Naive thymus-derived CD4-positive, alpha-beta T cell (primary cell): ENCODE measurements around the gene ABCA2. TPM values are rescaled to one million over a fixed set of nuclear protein-coding genes. Genes with fewer than 3 reads are reported as not detected.

Experiments used
- ATAC-seq: fragments of 150-1000 bp; cut with Tn5 transposase; 2 replicates; pipeline ENCODE4 v1.10.0; 2021; ENCODE audit warnings: mild to moderate bottlenecking, moderate library complexity
- CTCF ChIA-PET: fragments of 350-600 bp; sonication (Branson Sonifier 250); formaldehyde crosslinking; loops from one replicate; lab custom pipeline; 2021; ENCODE audit warnings: antibody characterized with exemption; lab: Charles Lee
- POLR2A ChIA-PET: fragments of 350-600 bp; sonication (Branson Sonifier 250); formaldehyde crosslinking; loops from one replicate; lab custom pipeline; 2021; ENCODE audit warnings: antibody characterized with exemption, inconsistent platforms; lab: Charles Lee
- DNase-seq, 9 donors: peaks; one replicate each; pipeline versions ENCODE4 v3.0.0 to v3.0.0-alpha.2; 2020 to 2022; ENCODE audit warnings: mixed read lengths in 1 of 9
- H3K27ac ChIP-seq: one replicate; pipeline ENCODE4 v1.7.0; 2013; ENCODE audit warnings: mild to moderate bottlenecking, low read depth, low read length, moderate library complexity
- H3K27me3 ChIP-seq, 2 donors: one replicate each; pipeline ENCODE4 v1.7.0; 2013; ENCODE audit warnings: low read length in 2 of 2, mild to moderate bottlenecking in 2 of 2, moderate library complexity in 2 of 2; ENCODE audit not compliant: control insufficient read depth in 2 of 2, insufficient read depth in 2 of 2
- H3K36me3 ChIP-seq, 3 experiments: 1 replicate in 2 of 3; 2 replicates in 1 of 3; pipeline ENCODE4 v1.7.0; 2013; ENCODE audit warnings: low read length in 3 of 3, mild to moderate bottlenecking in 3 of 3, moderate library complexity in 1 of 3; ENCODE audit not compliant: insufficient read depth in 3 of 3, control insufficient read depth in 2 of 3
- H3K4me1 ChIP-seq, 2 donors: one replicate each; pipeline ENCODE4 v1.7.0; 2013; ENCODE audit warnings: low read length in 2 of 2, mild to moderate bottlenecking in 2 of 2, moderate library complexity in 1 of 2; ENCODE audit not compliant: control insufficient read depth in 2 of 2, insufficient read depth in 2 of 2
- H3K4me3 ChIP-seq: 2 replicates; pipeline ENCODE4 v1.7.0; 2013; ENCODE audit warnings: mild to moderate bottlenecking, low read length
- H3K9me3 ChIP-seq, 3 experiments: 1 replicate in 2 of 3; 2 replicates in 1 of 3; pipeline ENCODE4 v1.7.0; 2013; ENCODE audit warnings: low read length in 3 of 3; ENCODE audit not compliant: control insufficient read depth in 2 of 3
- H3K27ac Mint-ChIP-seq, 9 donors: one replicate each; pipeline ENCODE4 v1.8.0; 2020 to 2022; ENCODE audit warnings: mixed read lengths in 9 of 9, mild to moderate bottlenecking in 8 of 9, moderate library complexity in 5 of 9, inconsistent platforms in 2 of 9
- H3K27me3 Mint-ChIP-seq, 5 donors: one replicate each; pipeline ENCODE4 v1.8.0; 2021 to 2022; ENCODE audit warnings: mixed read lengths in 5 of 5, mild to moderate bottlenecking in 1 of 5
- H3K36me3 Mint-ChIP-seq, 5 donors: one replicate each; pipeline ENCODE4 v1.8.0; 2020 to 2022; ENCODE audit warnings: mixed read lengths in 5 of 5, mild to moderate bottlenecking in 3 of 5, inconsistent platforms in 1 of 5
- H3K4me1 Mint-ChIP-seq, 7 donors: one replicate each; pipeline ENCODE4 v1.8.0; 2020 to 2022; ENCODE audit warnings: mixed read lengths in 7 of 7, mild to moderate bottlenecking in 3 of 7, inconsistent platforms in 1 of 7
- H3K4me3 Mint-ChIP-seq, 10 donors: one replicate each; pipeline ENCODE4 v1.8.0; 2020 to 2022; ENCODE audit warnings: mild to moderate bottlenecking in 10 of 10, mixed read lengths in 10 of 10, moderate library complexity in 6 of 10, inconsistent platforms in 2 of 10
- H3K9me3 Mint-ChIP-seq, 11 donors: one replicate each; pipeline ENCODE4 v1.8.0; 2020 to 2022; ENCODE audit warnings: mixed read lengths in 11 of 11, mild to moderate bottlenecking in 4 of 11, inconsistent platforms in 1 of 11, moderate library complexity in 1 of 11
- intact Hi-C, 2 donors: fragments of 100-400 bp; cut with micrococcal nuclease; formaldehyde crosslinking; loops; one replicate each; pipeline ENCODE4 v1.15.1; 2023
- polyA plus RNA-seq, 2 donors: library from polyadenylated mRNA; unstranded; fragments of 300-500 nt; fragmentation: Illumina TruSeq; gene quantifications; one replicate each; pipeline ENCODE4 v1.2.3, GENCODE V29; 2021
- total RNA-seq, 6 experiments: library from RNA in 5 of 6; stranded (reverse) in 5 of 6; gene quantifications; 1 replicate in 5 of 6; 2 replicates in 1 of 6; pipeline ENCODE4 v1.2.3 and lab custom pipeline; 2021 to 2026

Gene ABCA2
- total and polyA plus RNA-seq, 7 experiments from 2014 or later: 1.8 to 112 (median 25.1) TPM

DNA sequence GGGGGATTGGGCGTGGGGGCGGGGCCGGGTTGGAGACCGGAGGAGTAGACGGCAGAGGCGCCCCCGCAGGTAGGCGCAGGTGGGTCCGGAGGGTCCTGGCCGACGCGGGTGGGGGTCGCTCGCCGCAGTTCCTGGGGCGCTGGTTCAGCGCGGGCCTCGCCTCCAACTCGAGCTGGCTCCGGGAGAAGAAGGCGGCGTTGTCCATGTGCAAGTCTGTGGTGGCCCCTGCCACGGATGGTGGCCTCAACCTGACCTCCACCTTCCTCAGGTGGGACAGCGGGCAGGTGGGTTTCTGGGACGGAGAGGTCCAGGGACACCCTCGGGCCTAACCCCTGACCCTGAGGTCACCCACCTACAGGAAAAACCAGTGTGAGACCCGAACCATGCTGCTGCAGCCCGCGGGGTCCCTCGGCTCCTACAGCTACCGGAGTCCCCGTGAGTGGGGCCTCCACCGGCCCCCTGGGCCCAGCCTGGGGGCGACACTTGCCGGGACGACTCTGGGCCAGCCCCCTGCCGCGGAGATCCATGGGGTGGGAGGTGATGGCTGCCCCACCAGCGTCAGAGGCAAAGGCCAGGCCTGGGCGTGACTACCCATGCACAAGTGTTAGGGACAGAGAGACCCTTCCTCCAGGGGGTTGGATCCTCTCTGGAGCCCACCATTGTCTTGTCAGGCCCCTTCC lies 49.0 kb downstream of the ABCA2 start:
- peaks cover 0 to 23% (median 8%) of the 10 kb centered on the region in 7 donors for H3K4me1 Mint-ChIP-seq
- H3K27ac Mint-ChIP-seq: no peak overlapping the region
- H3K36me3 Mint-ChIP-seq: peaks cover 0 to 3% (median 3%) of the 10 kb centered on the region in 5 donors
- peaks cover 13 to 21% of the 10 kb centered on the region in 2 donors for H3K4me1 ChIP-seq
- intact Hi-C loops: loop anchor here (1.0 kb wide), 4 partner anchors 13 to 189 kb away; partner anchors contain the start of gene PAXX (in 2 of the 2)
- no peaks in the 10 kb centered on the region for H3K36me3 ChIP-seq
- no peak overlapping the region for H3K27ac ChIP-seq
- no peak for ATAC-seq
- peak overlapping the region in 1 of 10 donors; percentile 18 for H3K4me3 Mint-ChIP-seq
- no peak for DNase-seq
- CTCF ChIA-PET: no interaction called here
- no peak overlapping the region for H3K4me3 ChIP-seq
- no peaks in the 10 kb centered on the region for H3K9me3 Mint-ChIP-seq
- H3K27me3 ChIP-seq: peaks cover 0 to 6% of the 10 kb centered on the region in 2 donors
- POLR2A ChIA-PET: interaction anchor here (1.1 kb wide), 1 partner anchor 31 kb away, joined by 3 read pairs; no protein-coding TSS in a partner anchor
- peaks cover 4 to 13% (median 8%) of the 10 kb centered on the region in 5 donors for H3K27me3 Mint-ChIP-seq
- no peaks in the 10 kb centered on the region for H3K9me3 ChIP-seq

DNA sequence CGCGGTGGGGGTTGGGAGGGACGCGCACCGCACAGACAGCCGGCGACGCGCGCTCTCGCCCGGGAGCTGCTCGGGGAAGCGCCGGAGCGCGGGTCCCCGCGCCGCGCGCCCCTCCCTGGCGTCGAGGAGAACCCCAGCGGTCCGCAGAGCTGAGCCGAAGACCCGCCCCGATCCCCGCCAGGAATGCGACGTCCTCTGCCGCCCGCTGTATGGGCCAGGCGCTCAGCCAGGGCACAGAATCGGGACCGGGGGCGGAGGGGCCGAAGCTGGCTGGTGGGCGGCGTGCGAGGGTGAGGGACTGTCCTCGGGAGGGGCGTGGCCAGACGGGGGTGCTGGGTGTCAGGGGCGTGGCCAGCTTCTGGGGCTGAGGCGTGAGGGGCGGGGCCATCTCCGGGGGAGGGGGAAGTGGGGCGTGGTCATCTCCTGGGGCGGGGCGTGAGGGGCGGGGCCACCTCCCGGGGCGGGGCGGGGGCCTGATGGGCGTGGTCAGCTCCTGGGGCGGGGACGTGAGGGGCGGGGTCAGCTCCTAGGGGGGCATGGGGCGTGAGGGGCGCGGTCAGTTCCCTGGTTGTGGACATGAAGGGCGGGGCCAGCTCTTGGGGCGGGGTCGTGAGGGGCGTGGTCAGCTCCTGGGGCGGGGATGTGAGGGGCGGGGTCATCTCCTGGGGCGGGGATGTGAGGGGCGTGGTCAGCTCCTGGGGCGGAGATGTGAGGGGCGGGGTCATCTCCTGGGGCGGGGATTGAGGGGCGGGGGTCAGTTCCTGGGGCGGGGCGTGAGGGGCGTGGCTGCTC lies 49.8 kb downstream of the ABCA2 start:
- no peaks in the 10 kb centered on the region for H3K36me3 Mint-ChIP-seq
- peaks cover 0 to 19% (median 7%) of the 10 kb centered on the region in 7 donors for H3K4me1 Mint-ChIP-seq
- intact Hi-C loops: loop anchor here (1.0 kb wide), 4 partner anchors 14 to 188 kb away; partner anchors contain the start of gene PAXX (in 2 of the 2)
- DNase-seq (peak; percentile 40 to 82 (median 51)), ATAC-seq (peak; percentile 87)
- H3K9me3 Mint-ChIP-seq: no peaks in the 10 kb centered on the region
- peaks cover 0 to 9% (median 3%) of the 10 kb centered on the region in 5 donors for H3K27me3 Mint-ChIP-seq
- ChIA-PET CTCF (no interaction called here), POLR2A (interaction anchor here (1.1 kb wide), 1 partner anchor 30 kb away, joined by 3 read pairs; no protein-coding TSS in a partner anchor)
- H3K4me1 ChIP-seq: peaks cover 13 to 23% of the 10 kb centered on the region in 2 donors
- H3K27ac ChIP-seq: no peak overlapping the region
- peak overlapping the region in 3 of 10 donors; percentile 12 to 37 (median 23) for H3K4me3 Mint-ChIP-seq
- H3K27me3 ChIP-seq: peaks cover 0 to under 1% of the 10 kb centered on the region in 2 donors
- no peaks in the 10 kb centered on the region for H3K36me3 ChIP-seq
- no peak overlapping the region for H3K27ac Mint-ChIP-seq
- no peak overlapping the region for H3K4me3 ChIP-seq
- H3K9me3 ChIP-seq: no peaks in the 10 kb centered on the region

DNA sequence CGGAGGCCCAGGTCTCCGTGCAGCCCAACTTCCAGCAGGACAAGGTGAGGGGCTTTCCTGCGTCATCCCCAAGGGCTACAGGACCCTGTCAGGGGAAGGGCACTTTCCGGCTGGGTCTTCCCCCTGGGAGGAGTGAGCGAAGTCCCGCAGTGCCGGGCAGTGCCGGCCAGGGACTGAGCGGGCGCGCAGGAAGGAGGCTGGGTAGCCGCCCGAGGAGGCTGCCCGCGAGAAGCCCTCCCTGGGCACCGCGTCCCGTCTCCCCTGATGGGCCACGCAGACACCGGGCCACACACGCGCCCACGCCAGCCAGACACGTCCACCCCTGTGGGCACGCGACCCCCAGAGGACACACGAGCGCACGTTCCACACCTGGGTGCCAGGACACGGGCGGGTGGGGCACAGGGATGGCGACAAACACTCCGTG lies 50.4 kb downstream of the ABCA2 start:
- H3K4me1 ChIP-seq: peaks cover 13 to 23% of the 10 kb centered on the region in 2 donors
- H3K4me3 Mint-ChIP-seq: peak overlapping the region in 2 of 10 donors; percentile 41 to 42
- H3K27ac ChIP-seq: no peak overlapping the region

DNA sequence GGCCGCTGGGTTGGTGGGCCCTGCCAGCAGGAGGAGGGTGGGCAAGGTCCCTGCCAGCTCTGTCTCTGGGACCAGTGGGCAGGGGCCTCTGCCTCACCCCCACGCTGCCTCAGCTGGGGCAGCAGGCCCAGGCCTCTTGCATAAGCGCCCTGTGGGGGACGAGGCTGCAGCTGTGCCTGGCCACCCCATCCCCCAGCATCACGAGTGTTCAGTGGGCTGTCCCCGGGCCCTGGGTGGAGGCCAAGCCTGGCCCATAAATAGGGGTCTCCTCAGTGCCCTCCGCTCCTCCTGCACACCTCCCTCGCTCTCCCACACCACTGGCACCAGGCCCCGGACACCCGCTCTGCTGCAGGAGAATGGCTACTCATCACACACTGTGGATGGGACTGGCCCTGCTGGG lies 50.8 kb downstream of the ABCA2 start, which contains the start of gene PTGDS:
TSS of gene PTGDS (plus strand) at position 282 of the 400 bp plus-strand sequence. CDS start at position 357, 75 bp downstream.
- Mint-ChIP-seq H3K9me3 (no peaks in the 10 kb centered on the region), H3K4me3 (peak within 1 kb of the TSS in 4 of 10 donors; percentile 23 to 42 (median 40)), H3K4me1 (peaks cover 0 to 19% (median 7%) of the 10 kb centered on the region in 7 donors), H3K27me3 (peaks cover 0 to 5% (median 3%) of the 10 kb centered on the region in 5 donors), H3K27ac (peak within 1 kb of the TSS in 1 of 9 donors; percentile 33), H3K36me3 (no peaks in the 10 kb centered on the region)
- Histone ChIP-seq H3K4me1 (peaks cover 13 to 23% of the 10 kb centered on the region in 2 donors), H3K27me3 (no peaks in the 10 kb centered on the region), H3K27ac (no peak within 1 kb of the TSS), H3K9me3 (no peaks in the 10 kb centered on the region), H3K4me3 (no peak within 1 kb of the TSS), H3K36me3 (no peaks in the 10 kb centered on the region)
- DNase-seq: no peak
- POLR2A ChIA-PET: interaction anchor here (0.9 kb wide), 1 partner anchor 153 kb away, joined by 3 read pairs; no protein-coding TSS in a partner anchor
- intact Hi-C loops: no loop called here
- CTCF ChIA-PET: no interaction called here
- ATAC-seq: no peak

More for the DNA sequence above, 50.4 kb downstream of the ABCA2 start:
- Mint-ChIP-seq H3K9me3 (no peaks in the 10 kb centered on the region), H3K4me1 (peaks cover 0 to 19% (median 7%) of the 10 kb centered on the region in 7 donors), H3K27ac (peak overlapping the region in 1 of 9 donors; percentile 33), H3K36me3 (no peaks in the 10 kb centered on the region), H3K27me3 (peaks cover 0 to 5% (median 3%) of the 10 kb centered on the region in 5 donors)
- Histone ChIP-seq H3K4me3 (no peak overlapping the region), H3K36me3 (no peaks in the 10 kb centered on the region), H3K27me3 (no peaks in the 10 kb centered on the region), H3K9me3 (no peaks in the 10 kb centered on the region)
- ATAC-seq (no peak), DNase-seq (no peak)
- ChIA-PET CTCF (no interaction called here), POLR2A (interaction anchor here (1.1 kb wide), 1 partner anchor 29 kb away, joined by 3 read pairs; no protein-coding TSS in a partner anchor)
- intact Hi-C loops: loop anchor here (1.0 kb wide), 4 partner anchors 15 to 187 kb away; partner anchors contain the start of gene PAXX (in 2 of the 2)

DNA sequence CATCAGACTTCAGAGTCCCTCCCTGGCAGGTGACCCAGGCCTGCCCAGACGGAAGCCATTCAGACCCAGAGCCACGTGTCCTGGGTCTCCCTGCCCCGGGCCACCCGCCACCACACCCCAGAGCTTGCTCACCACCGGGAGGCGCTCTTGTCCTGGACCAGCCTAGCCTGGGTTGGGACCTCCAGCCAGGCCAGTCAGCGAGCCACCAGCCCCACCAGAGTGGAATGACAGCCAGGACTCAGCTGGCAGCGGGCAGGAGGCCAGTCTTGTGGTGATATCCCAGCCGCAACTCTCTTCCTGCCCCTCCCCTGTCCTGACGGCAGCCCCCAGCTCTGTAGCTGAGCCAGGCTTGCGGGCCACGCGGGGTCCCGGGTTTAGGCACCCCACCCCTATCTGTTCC lies 52.4 kb downstream of the ABCA2 start:
- H3K4me3 ChIP-seq: no peak overlapping the region
- no peak for ATAC-seq
- H3K36me3 ChIP-seq: no peaks in the 10 kb centered on the region
- H3K9me3 ChIP-seq: no peaks in the 10 kb centered on the region
- H3K36me3 Mint-ChIP-seq: no peaks in the 10 kb centered on the region
- no peaks in the 10 kb centered on the region for H3K9me3 Mint-ChIP-seq
- no peaks in the 10 kb centered on the region for H3K27me3 ChIP-seq
- no peak overlapping the region for H3K27ac ChIP-seq
- H3K27ac Mint-ChIP-seq: no peak overlapping the region
- H3K4me1 ChIP-seq: peaks cover 13 to 23% of the 10 kb centered on the region in 2 donors
- DNase-seq: no peak
- intact Hi-C loops: no loop called here
- H3K4me1 Mint-ChIP-seq: peaks cover 0 to 19% (median 7%) of the 10 kb centered on the region in 7 donors
- H3K27me3 Mint-ChIP-seq: peaks cover 0 to 4% (median 0%) of the 10 kb centered on the region in 5 donors
- POLR2A ChIA-PET: interaction anchor here (1.4 kb wide), 1 partner anchor 17 kb away, joined by 6 read pairs; the partner anchor contains the start of gene PAXX
- CTCF ChIA-PET: interaction anchor here (0.6 to 0.7 kb wide), 2 partner anchors 25 to 45 kb away, joined by 3 read pairs; no protein-coding TSS in a partner anchor
- peak overlapping the region in 4 of 10 donors; percentile 9 to 55 (median 42) for H3K4me3 Mint-ChIP-seq
